ES-I3 (cell line): ENCODE measurements around the gene CERKL.

Experiments used
- H3K36me3 ChIP-seq: 2 replicates; pipeline ENCODE4 v1.6.1; 2013; ENCODE audit warnings: mild to moderate bottlenecking, low read length, control low read depth, moderate library complexity; ENCODE audit not compliant: insufficient read depth
- H3K4me1 ChIP-seq: 2 replicates; pipeline ENCODE4 v1.6.1; 2013; ENCODE audit warnings: mild to moderate bottlenecking, control low read depth, low read length; ENCODE audit not compliant: insufficient read depth
- H3K9ac ChIP-seq: 2 replicates; pipeline ENCODE4 v1.6.1; 2013; ENCODE audit warnings: low read depth, mild to moderate bottlenecking, low read length, moderate library complexity
- H3K9me3 ChIP-seq: 2 replicates; pipeline ENCODE4 v1.6.1; 2013; ENCODE audit warnings: mild to moderate bottlenecking, low read length, moderate library complexity; ENCODE audit not compliant: control insufficient read depth, insufficient read depth

CERKL gene

GRCh38 chr2:181588546-181588945 lies 68.4 kb downstream of the CERKL start:
- Histone ChIP-seq H3K9me3 (no peaks in the 10 kb centered on the region), H3K9ac (no peak overlapping the region), H3K4me1 (no peaks in the 10 kb centered on the region), H3K36me3 (no peaks in the 10 kb centered on the region)

GRCh38 chr2:181586569-181587081 lies 70.3 kb downstream of the CERKL start:
- H3K4me1 ChIP-seq = no peaks in the 10 kb centered on the region
- H3K9ac ChIP-seq = no peak overlapping the region
- no peaks in the 10 kb centered on the region for H3K9me3 ChIP-seq
- H3K36me3 ChIP-seq = no peaks in the 10 kb centered on the region

GRCh38 chr2:181585732-181586131 lies 71.2 kb downstream of the CERKL start:
- no peaks in the 10 kb centered on the region for H3K36me3 ChIP-seq
- no peak overlapping the region for H3K9ac ChIP-seq
- H3K4me1 ChIP-seq = no peaks in the 10 kb centered on the region
- H3K9me3 ChIP-seq = no peaks in the 10 kb centered on the region

GRCh38 chr2:181581534-181581933 lies 75.4 kb downstream of the CERKL start:
- H3K9ac ChIP-seq = no peak overlapping the region
- no peaks in the 10 kb centered on the region for H3K4me1 ChIP-seq
- no peaks in the 10 kb centered on the region for H3K9me3 ChIP-seq
- no peaks in the 10 kb centered on the region for H3K36me3 ChIP-seq

- Histone ChIP-seq H3K4me1 (no peaks in the 10 kb centered on the region), H3K9me3 (no peaks in the 10 kb centered on the region), H3K9ac (no peak overlapping the region), H3K36me3 (no peaks in the 10 kb centered on the region)
Measured at GRCh38 chr2:181578829-181579228, 78.1 kb downstream of the CERKL start.

GRCh38 chr2:181576431-181576830 lies 80.5 kb downstream of the CERKL start:
- H3K9me3 ChIP-seq = no peaks in the 10 kb centered on the region
- H3K9ac ChIP-seq = no peak overlapping the region
- no peaks in the 10 kb centered on the region for H3K36me3 ChIP-seq
- H3K4me1 ChIP-seq = no peaks in the 10 kb centered on the region

GRCh38 chr2:181575650-181576025 lies 81.3 kb downstream of the CERKL start:
- Histone ChIP-seq H3K4me1 (no peaks in the 10 kb centered on the region), H3K36me3 (no peaks in the 10 kb centered on the region), H3K9me3 (no peaks in the 10 kb centered on the region), H3K9ac (no peak overlapping the region)

- Histone ChIP-seq H3K36me3 (no peaks in the 10 kb centered on the region), H3K9ac (no peak overlapping the region), H3K4me1 (no peaks in the 10 kb centered on the region), H3K9me3 (no peaks in the 10 kb centered on the region)
Measured at GRCh38 chr2:181575024-181575649, 81.8 kb downstream of the CERKL start.

- H3K4me1 ChIP-seq = no peaks in the 10 kb centered on the region
- no peaks in the 10 kb centered on the region for H3K9me3 ChIP-seq
- H3K36me3 ChIP-seq = no peaks in the 10 kb centered on the region
- no peak overlapping the region for H3K9ac ChIP-seq
Measured at GRCh38 chr2:181574321-181574720, 82.6 kb downstream of the CERKL start.

GRCh38 chr2:181573140-181573736 lies 83.7 kb downstream of the CERKL start:
- Histone ChIP-seq H3K4me1 (no peaks in the 10 kb centered on the region), H3K9me3 (no peaks in the 10 kb centered on the region), H3K9ac (no peak overlapping the region)

GRCh38 chr2:181570833-181571661 lies 85.9 kb downstream of the CERKL start:
- Histone ChIP-seq H3K9me3 (no peaks in the 10 kb centered on the region), H3K36me3 (no peaks in the 10 kb centered on the region), H3K4me1 (no peaks in the 10 kb centered on the region), H3K9ac (no peak overlapping the region)

More at GRCh38 chr2:181573140-181573736, 83.7 kb downstream of the CERKL start:
- no peaks in the 10 kb centered on the region for H3K36me3 ChIP-seq

GRCh38 chr2:181570059-181570458 lies 86.8 kb downstream of the CERKL start:
- no peaks in the 10 kb centered on the region for H3K4me1 ChIP-seq
- no peaks in the 10 kb centered on the region for H3K9me3 ChIP-seq

GRCh38 chr2:181566334-181567032 lies 90.4 kb downstream of the CERKL start:
- H3K4me1 ChIP-seq = no peaks in the 10 kb centered on the region
- H3K9me3 ChIP-seq = no peaks in the 10 kb centered on the region
- no peaks in the 10 kb centered on the region for H3K36me3 ChIP-seq
- H3K9ac ChIP-seq = no peak overlapping the region

More at GRCh38 chr2:181570059-181570458, 86.8 kb downstream of the CERKL start:
- H3K9ac ChIP-seq = no peak overlapping the region
- H3K36me3 ChIP-seq = no peaks in the 10 kb centered on the region

GRCh38 chr2:181563101-181563692 lies 93.7 kb downstream of the CERKL start:
- H3K36me3 ChIP-seq = no peaks in the 10 kb centered on the region
- H3K9ac ChIP-seq = no peak overlapping the region
- H3K4me1 ChIP-seq = no peaks in the 10 kb centered on the region
- no peaks in the 10 kb centered on the region for H3K9me3 ChIP-seq
